Motor neuron (in vitro differentiated cells): ENCODE results near the gene SEC14L1. TPM values are rescaled to one million over a fixed set of nuclear protein-coding genes. Genes with fewer than 3 reads are reported as not detected.
"Not testable (repeated sequence)": the region's sequence is repeated elsewhere in the genome, so short reads cannot be mapped to it uniquely, and the experiment has no call there.

ENCODE experiments used
- ATAC-seq, 8 experiments: fragments of 200-7000 bp; cut with Tn5 transposase; replicated peaks in 6 of 8; 2 replicates each; pipeline ENCODE4 v1.8.0; 2021; ENCODE audit warnings: mild to moderate bottlenecking in 8 of 8, moderate library complexity in 8 of 8
- H3K27ac ChIP-seq, 2 donors: fragments of 250-450 bp; sonication (Bioruptor Pico); 2 replicates each; pipeline ENCODE4 v1.9.0; 2021; ENCODE audit warnings: antibody characterized with exemption in 2 of 2, mild to moderate bottlenecking in 2 of 2, moderate library complexity in 1 of 2
- H3K4me1 ChIP-seq, 2 donors: fragments of 250-450 bp; sonication (Bioruptor Pico); replicated peaks in 1 of 2; 2 replicates each; pipeline ENCODE4 v1.6.1; 2021; ENCODE audit warnings: antibody characterized with exemption in 2 of 2, mild to moderate bottlenecking in 2 of 2, moderate library complexity in 1 of 2
- H3K4me3 ChIP-seq, 5 donors: fragments of 250-450 bp; sonication (Bioruptor Pico); 2 replicates each; pipeline ENCODE4 v1.9.0; 2021; ENCODE audit warnings: antibody characterized with exemption in 5 of 5, mild to moderate bottlenecking in 5 of 5, moderate library complexity in 4 of 5
- WGBS, 10 experiments: fragments of 450-650 bp; shearing (Covaris generic); methylation state at CpG; one replicate each; pipeline ENCODE4 v1.0.0; 2022; 5-methylcytosine and 5-hydroxymethylcytosine counted together
- in situ Hi-C, 9 experiments: fragments of 400-800 bp; cut with MboI; loops; one replicate each; pipeline ENCODE4 v1.15.0; 2021; ENCODE audit warnings: low sequenced_read_pairs in 9 of 9, low pct_unique_long_range_greater_than_20kb in 2 of 9; ENCODE audit not compliant: unreplicated experiment in 9 of 9
- total RNA-seq, 8 experiments: library from RNA; unstranded; fragments of 300-600 nt; gene quantifications; 2 replicates each; pipeline versions ENCODE4 v1.2.3 to v1.2.4, GENCODE V29; 2022

SEC14L1 gene
- total RNA-seq, 8 experiments from 2014 or later = 21.1 to 39.3 (median 32.4) TPM

GRCh38 chr17:77251622-77252183 is 110.9 kb downstream of the SEC14L1 start:
- no peak for ATAC-seq
- H3K4me3 ChIP-seq = no peak overlapping the region
- peaks cover 7 to 8% of the 10 kb centered on the region in 2 donors for H3K4me1 ChIP-seq
- in situ Hi-C loops = loop anchor here in 1 of 9 experiments (25.0 kb wide), 1 partner anchor 89 kb away; no protein-coding TSS in a partner anchor
- no peak overlapping the region for H3K27ac ChIP-seq
- 56 to 100% (median 82%) methylated on average over 1 to 4 of the region's 4 CpGs; no CpG with 5 or more reads in 1 of the 10 experiments for WGBS, 10 experiments

GRCh38 chr17:77252306-77252705 is 111.5 kb downstream of the SEC14L1 start:
- WGBS, 10 experiments = 24 to 88% (median 66%) methylated on average over 1 to 7 of the region's 7 CpGs; no CpG with 5 or more reads in 3 of the 10 experiments
- peak in 1 of 8 experiments; percentile 10 for ATAC-seq
- H3K27ac ChIP-seq, H3K4me3 ChIP-seq, H3K4me1 ChIP-seq: not testable (repeated sequence)
- in situ Hi-C loops = loop anchor here in 1 of 9 experiments (25.0 kb wide), 1 partner anchor 90 kb away; no protein-coding TSS in a partner anchor

- 65 to 100% (median 73%) methylated on average over 1 to 7 of the region's 11 CpGs; no CpG with 5 or more reads in 5 of the 10 experiments for WGBS, 10 experiments
- no peak overlapping the region for H3K27ac ChIP-seq
- peaks cover 7 to 8% of the 10 kb centered on the region in 2 donors for H3K4me1 ChIP-seq
- H3K4me3 ChIP-seq = no peak overlapping the region
- no peak for ATAC-seq
- in situ Hi-C loops = loop anchor here in 1 of 9 experiments (25.0 kb wide), 1 partner anchor 91 kb away; no protein-coding TSS in a partner anchor
These were observed 112.9 kb downstream of the SEC14L1 start for GRCh38 chr17:77253611-77254051.

GRCh38 chr17:77254951-77255825 is 114.4 kb downstream of the SEC14L1 start:
- in situ Hi-C loops = loop anchor here in 1 of 9 experiments (25.0 kb wide), 1 partner anchor 93 kb away; no protein-coding TSS in a partner anchor
- 83% methylated on average over 3 of the region's 25 CpGs; no CpG with 5 or more reads in 9 of the 10 experiments for WGBS, 10 experiments
- H3K27ac ChIP-seq = no peak overlapping the region
- peaks cover 7 to 8% of the 10 kb centered on the region in 2 donors for H3K4me1 ChIP-seq
- peak; percentile 40 to 92 (median 89) for ATAC-seq
- no peak overlapping the region for H3K4me3 ChIP-seq

- H3K27ac ChIP-seq, H3K4me3 ChIP-seq, H3K4me1 ChIP-seq, ATAC-seq: not testable (repeated sequence)
- 100% methylated on average over 1 of the region's 14 CpGs; no CpG with 5 or more reads in 9 of the 10 experiments for WGBS, 10 experiments
- in situ Hi-C loops = loop anchor here in 1 of 9 experiments (25.0 kb wide), 1 partner anchor 94 kb away; no protein-coding TSS in a partner anchor
These were observed 115.2 kb downstream of the SEC14L1 start for GRCh38 chr17:77255970-77256369.

GRCh38 chr17:77256710-77257109 is 115.9 kb downstream of the SEC14L1 start:
- Histone ChIP-seq H3K4me3 (no peak overlapping the region), H3K4me1 (peaks cover 7 to 8% of the 10 kb centered on the region in 2 donors), H3K27ac (no peak overlapping the region)
- no peak for ATAC-seq
- 60 to 100% methylated on average over 1 of the region's 2 CpGs; no CpG with 5 or more reads in 8 of the 10 experiments for WGBS, 10 experiments
- in situ Hi-C loops = loop anchor here in 1 of 9 experiments (25.0 kb wide), 1 partner anchor 94 kb away; no protein-coding TSS in a partner anchor

- ATAC-seq = no peak
- in situ Hi-C loops = loop anchor here in 1 of 9 experiments (25.0 kb wide), 1 partner anchor 95 kb away; no protein-coding TSS in a partner anchor
- Histone ChIP-seq H3K4me1 (peaks cover 7 to 8% of the 10 kb centered on the region in 2 donors), H3K27ac (no peak overlapping the region), H3K4me3 (no peak overlapping the region)
- 58 to 100% (median 90%) methylated on average over 1 of the region's 1 CpG; no CpG with 5 or more reads in 6 of the 10 experiments for WGBS, 10 experiments
These were observed 116.4 kb downstream of the SEC14L1 start for GRCh38 chr17:77257169-77257568.

- no peak overlapping the region for H3K4me3 ChIP-seq
- in situ Hi-C loops = loop anchor here in 1 of 9 experiments (25.0 kb wide), 1 partner anchor 96 kb away; no protein-coding TSS in a partner anchor
- peaks cover 7 to 8% of the 10 kb centered on the region in 2 donors for H3K4me1 ChIP-seq
- WGBS, 10 experiments = 43 to 100% (median 83%) methylated on average over 1 to 7 of the region's 27 CpGs
- no peak overlapping the region for H3K27ac ChIP-seq
- no peak for ATAC-seq
These were observed 117.1 kb downstream of the SEC14L1 start for GRCh38 chr17:77257596-77258458.

GRCh38 chr17:77258638-77259037 is 117.9 kb downstream of the SEC14L1 start:
- in situ Hi-C loops = loop anchor here in 1 of 9 experiments (25.0 kb wide), 1 partner anchor 96 kb away; no protein-coding TSS in a partner anchor
- Histone ChIP-seq H3K4me1 (peaks cover 7 to 8% of the 10 kb centered on the region in 2 donors), H3K27ac (no peak overlapping the region), H3K4me3 (no peak overlapping the region)
- ATAC-seq = no peak
- WGBS, 10 experiments = 60 to 100% (median 80%) methylated on average over 1 to 6 of the region's 12 CpGs; no CpG with 5 or more reads in 3 of the 10 experiments

- ATAC-seq = peak in 2 of 8 experiments; percentile 10 to 11
- in situ Hi-C loops = loop anchor here in 1 of 9 experiments (25.0 kb wide), 1 partner anchor 102 kb away; no protein-coding TSS in a partner anchor
- WGBS, 10 experiments = 49 to 100% (median 82%) methylated on average over 1 to 6 of the region's 22 CpGs; no CpG with 5 or more reads in 3 of the 10 experiments
- H3K4me1 ChIP-seq = no peaks in the 10 kb centered on the region
- H3K27ac ChIP-seq = no peak overlapping the region
- H3K4me3 ChIP-seq = no peak overlapping the region
These were observed 124.0 kb downstream of the SEC14L1 start for GRCh38 chr17:77264617-77265230.

GRCh38 chr17:77266213-77266612 is 125.4 kb downstream of the SEC14L1 start:
- Histone ChIP-seq H3K27ac (no peak overlapping the region), H3K4me3 (no peak overlapping the region), H3K4me1 (no peaks in the 10 kb centered on the region)
- WGBS, 10 experiments = 38 to 100% (median 78%) methylated on average over 1 to 2 of the region's 4 CpGs; no CpG with 5 or more reads in 4 of the 10 experiments
- in situ Hi-C loops = loop anchor here in 1 of 9 experiments (25.0 kb wide), 1 partner anchor 104 kb away; no protein-coding TSS in a partner anchor
- peak in 3 of 8 experiments; percentile 24 to 33 (median 26) for ATAC-seq
